GM19238 (cell line): Measurements from ENCODE around the gene CEP68.

Experiments
- DNase-seq: peaks from one replicate; pipeline ENCODE4 v3.0.0; 2011; ENCODE audit warnings: low spot score; ENCODE audit not compliant: insufficient read length

CEP68 gene

GRCh38 chr2:65075605-65076344 is 19.6 kb downstream of the CEP68 start:
- no peak for DNase-seq

- DNase-seq: no peak
Measured at GRCh38 chr2:65076345-65076710, 20.1 kb downstream of the CEP68 start.

- no peak for DNase-seq
Measured at GRCh38 chr2:65077898-65078297, 21.7 kb downstream of the CEP68 start.

DNA sequence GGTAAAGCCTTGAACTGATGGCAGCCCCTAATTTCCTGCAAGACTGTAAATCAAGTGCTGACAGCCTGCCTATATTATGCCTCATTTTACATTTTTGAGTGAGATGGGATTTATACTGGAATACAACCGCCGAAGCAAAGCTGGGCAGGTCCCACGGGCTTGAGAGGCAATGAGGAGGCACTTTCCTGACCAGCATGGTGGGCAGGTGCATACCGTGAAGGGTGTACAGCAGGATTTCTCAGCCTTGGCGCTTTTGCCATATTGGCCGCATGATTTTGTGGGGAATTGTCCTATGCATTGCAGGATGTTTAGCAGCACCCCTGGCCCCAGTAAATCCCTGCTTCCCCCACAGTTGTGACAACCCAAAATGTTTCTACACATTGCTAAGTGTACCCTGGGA is 22.8 kb downstream of the CEP68 start:
- DNase-seq: no peak

DNA sequence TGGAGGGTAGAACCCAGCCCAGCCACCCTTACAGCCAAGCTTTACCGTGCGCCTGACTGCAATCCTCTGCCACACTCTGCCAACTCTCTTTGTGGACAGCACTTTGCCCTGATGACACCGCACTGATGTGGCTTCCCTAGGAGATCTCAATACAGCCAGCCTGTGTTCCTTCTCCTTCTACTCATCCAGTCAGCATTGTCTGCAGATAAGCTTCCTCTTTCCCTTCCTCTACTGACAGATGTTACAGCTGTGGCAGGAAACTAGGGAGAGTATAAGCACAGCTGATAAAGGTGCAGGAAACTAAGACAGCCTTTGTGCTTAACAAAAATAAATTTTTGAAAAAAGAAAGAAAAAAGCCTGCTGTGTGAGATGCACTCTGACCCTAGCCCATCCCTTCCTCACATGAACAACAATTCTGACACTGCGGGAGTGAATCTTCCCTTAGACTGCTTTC is 25.0 kb downstream of the CEP68 start:
- no peak for DNase-seq

GRCh38 chr2:65085148-65085547 is 28.9 kb downstream of the CEP68 start:
- no peak for DNase-seq

DNA sequence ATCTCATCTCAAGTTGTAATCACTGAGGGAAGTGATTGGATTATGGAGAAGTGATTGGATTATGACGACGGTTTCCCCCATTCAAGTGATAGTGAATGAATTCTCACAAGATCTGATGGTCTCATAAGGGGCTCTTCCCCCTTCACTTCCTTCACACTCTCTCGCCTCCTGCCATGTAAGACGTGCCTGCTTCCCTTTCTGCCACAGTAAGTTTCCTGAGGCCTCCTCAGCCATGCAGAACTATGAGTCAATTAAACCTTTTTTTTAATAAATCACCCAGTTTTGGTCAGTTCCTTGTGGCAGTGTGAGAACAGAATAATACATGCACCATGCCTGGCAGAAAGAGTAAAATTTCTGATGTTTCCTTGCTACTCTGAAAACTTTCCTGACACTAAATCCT is 36.6 kb downstream of the CEP68 start:
- DNase-seq: no peak

GRCh38 chr2:65093211-65093610 is 37.0 kb downstream of the CEP68 start:
- no peak for DNase-seq

GRCh38 chr2:65096948-65097347 is 40.7 kb downstream of the CEP68 start:
- no peak for DNase-seq

GRCh38 chr2:65097844-65098243 is 41.6 kb downstream of the CEP68 start:
- no peak for DNase-seq

- DNase-seq: no peak
Measured at GRCh38 chr2:65098741-65099140, 42.5 kb downstream of the CEP68 start.

GRCh38 chr2:65101071-65101470 is 44.9 kb downstream of the CEP68 start:
- no peak for DNase-seq

GRCh38 chr2:65103013-65103715 is 46.9 kb downstream of the CEP68 start:
- no peak for DNase-seq

- DNase-seq: no peak
Measured at GRCh38 chr2:65107530-65107929, 51.3 kb downstream of the CEP68 start.

- no peak for DNase-seq
Measured at GRCh38 chr2:65108780-65109179, 52.6 kb downstream of the CEP68 start.

DNA sequence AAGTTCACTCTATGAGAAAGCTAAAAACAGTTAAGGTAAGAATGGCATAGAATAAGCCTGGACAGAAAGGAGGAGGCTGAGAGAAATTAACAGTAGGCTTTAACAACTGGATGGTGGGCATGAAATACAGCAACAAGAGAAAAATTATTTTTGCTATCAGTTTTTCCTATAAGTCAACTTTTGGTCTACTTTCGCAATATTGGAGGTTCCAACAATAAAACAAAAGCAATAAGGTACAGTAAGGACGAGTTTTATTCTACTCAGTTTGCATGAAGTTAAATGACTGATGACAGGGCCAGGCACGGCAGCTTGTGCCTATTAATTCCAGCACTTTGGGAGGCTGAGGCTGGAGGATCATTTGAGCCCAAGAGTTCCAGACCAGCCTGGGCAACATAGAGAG is 56.4 kb downstream of the CEP68 start:
- DNase-seq: no peak

GRCh38 chr2:65113229-65113628 is 57.0 kb downstream of the CEP68 start:
- DNase-seq: no peak

DNA sequence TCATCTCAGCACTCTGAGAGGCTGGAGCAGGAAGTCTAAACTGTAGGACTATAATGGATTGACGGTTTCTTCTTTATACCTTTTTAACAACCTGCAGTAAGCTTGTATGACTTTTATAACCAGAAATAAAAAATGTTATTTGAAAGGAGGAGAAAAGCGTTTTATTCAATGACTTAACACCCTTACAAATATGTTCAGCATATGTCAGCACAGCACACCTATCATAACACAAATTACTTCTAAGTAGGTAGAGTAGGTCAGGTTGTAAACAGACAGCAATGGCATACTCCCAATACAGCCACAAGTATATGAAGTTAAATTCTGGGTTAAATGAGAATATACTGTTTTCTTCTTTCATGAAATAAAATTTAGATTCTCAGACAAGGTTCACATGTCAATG is 57.6 kb downstream of the CEP68 start:
- no peak for DNase-seq

GRCh38 chr2:65114921-65115320 is 58.7 kb downstream of the CEP68 start:
- DNase-seq: no peak

DNA sequence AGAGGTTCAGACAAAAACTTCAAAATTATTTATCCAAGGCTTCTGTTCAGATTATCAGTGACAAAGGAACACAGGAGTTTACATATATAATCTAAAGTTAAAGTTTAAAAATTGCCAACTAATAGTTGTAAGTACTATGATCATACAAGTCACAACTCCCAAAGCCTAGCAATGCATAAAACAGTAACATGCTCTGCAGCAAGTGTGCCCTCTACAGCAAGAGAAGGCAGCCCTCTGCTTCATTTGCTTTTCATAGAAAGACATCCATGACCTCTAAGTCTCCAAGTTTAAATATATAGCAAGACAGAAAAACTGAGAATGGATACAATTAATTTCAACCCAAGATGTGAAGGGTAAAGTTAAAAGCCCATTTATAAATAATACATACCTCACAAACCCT is 60.4 kb downstream of the CEP68 start:
- DNase-seq: no peak

- no peak for DNase-seq
Measured at GRCh38 chr2:65120990-65121693, 64.9 kb downstream of the CEP68 start.

- no peak for DNase-seq
Measured at GRCh38 chr2:65122313-65122712, 66.1 kb downstream of the CEP68 start.
